IMR-90 (cell line): ENCODE data around the gene LAMB3. TPM values are rescaled to one million over a fixed set of nuclear protein-coding genes. Genes with fewer than 3 reads are reported as not detected.

Experiments used
- ATAC-seq: fragments of 200-7000 bp; cut with Tn5 transposase; 2 replicates; pipeline ENCODE4 v1.9.1; 2020; ENCODE audit warnings: low read depth, mild to moderate bottlenecking, moderate library complexity
- BruUV-seq: library from RNA; stranded (reverse); fragments of 400-500 nt; replicated peaks from 2 replicates; lab custom pipeline; 2021; lab: Mats Ljungman, UMichigan
- CTCF ChIA-PET: fragments of 300-600 bp; formaldehyde crosslinking; extraction: SDS; loops from one replicate; lab custom pipeline; 2021; ENCODE audit warnings: antibody characterized with exemption; lab: Yijun Ruan, JAX
- POLR2A ChIA-PET: fragments of 300-600 bp; sonication (Branson Sonifier 250); formaldehyde crosslinking; loops from one replicate; lab custom pipeline; 2022; ENCODE audit warnings: antibody characterized with exemption; ENCODE audit not compliant: unreplicated experiment; lab: Charles Lee
- DNase-seq: peaks from one replicate; pipeline ENCODE4 v3.0.0; 2013
- H2AFZ ChIP-seq: replicated peaks from 2 replicates; pipeline ENCODE3; 2013; ENCODE audit warnings: low read length, mild to moderate bottlenecking; ENCODE audit not compliant: poor library complexity
- H2AK5ac ChIP-seq: 2 replicates; pipeline ENCODE4 v1.6.1; 2013; ENCODE audit warnings: low read depth, low read length, inconsistent platforms
- H2AK9ac ChIP-seq: replicated peaks from 2 replicates; pipeline ENCODE3; 2013; ENCODE audit warnings: mild to moderate bottlenecking, low read depth, low read length, moderate library complexity; ENCODE audit not compliant: poor library complexity
- H2BK120ac ChIP-seq: 2 replicates; pipeline ENCODE4 v1.6.1; 2013; ENCODE audit warnings: low read depth, low read length, inconsistent platforms
- H2BK15ac ChIP-seq: 3 replicates; pipeline ENCODE4 v1.6.1; 2013; ENCODE audit warnings: low read depth, low read length, inconsistent platforms
- H2BK20ac ChIP-seq: 2 replicates; pipeline ENCODE4 v1.6.1; 2013; ENCODE audit warnings: low read depth, mild to moderate bottlenecking, inconsistent platforms, low read length, moderate library complexity
- H2BK5ac ChIP-seq: 2 replicates; pipeline ENCODE4 v1.6.1; 2013; ENCODE audit warnings: mild to moderate bottlenecking, low read depth, low read length, inconsistent platforms; ENCODE audit not compliant: poor library complexity, severe bottlenecking
- H3K14ac ChIP-seq: replicated peaks from 2 replicates; pipeline ENCODE4 v1.6.1; 2013; ENCODE audit warnings: low read depth, low read length, inconsistent platforms
- H3K18ac ChIP-seq: 2 replicates; pipeline ENCODE4 v1.6.1; 2013; ENCODE audit warnings: low read depth, low read length, control low read depth
- H3K23ac ChIP-seq: 2 replicates; pipeline ENCODE4 v1.6.1; 2013; ENCODE audit warnings: low read depth, low read length, inconsistent platforms
- H3K27ac ChIP-seq: 2 replicates; pipeline ENCODE4 v1.5.1; 2013; ENCODE audit warnings: mild to moderate bottlenecking, control low read depth, low read length; ENCODE audit not compliant: insufficient read depth
- H3K27me3 ChIP-seq: 2 replicates; pipeline ENCODE4 v1.6.1; 2013; ENCODE audit warnings: low read length; ENCODE audit not compliant: control insufficient read depth, insufficient read depth
- H3K36me3 ChIP-seq: 2 replicates; pipeline ENCODE4 v1.6.1; 2013; ENCODE audit warnings: low read length, mixed read lengths; ENCODE audit not compliant: control insufficient read depth, insufficient read depth
- H3K4ac ChIP-seq: 2 replicates; pipeline ENCODE4 v1.6.1; 2013; ENCODE audit warnings: low read depth, low read length, inconsistent platforms
- H3K4me1 ChIP-seq: 2 replicates; pipeline ENCODE4 v1.6.1; 2013; ENCODE audit warnings: low read length, mixed read lengths; ENCODE audit not compliant: control insufficient read depth, insufficient read depth
- H3K4me2 ChIP-seq: 2 replicates; pipeline ENCODE4 v1.6.1; 2013; ENCODE audit warnings: low read depth, mild to moderate bottlenecking, control low read depth, low read length, moderate library complexity
- H3K4me3 ChIP-seq: 2 replicates; pipeline ENCODE4 v1.5.1; 2013; ENCODE audit warnings: low read depth, mild to moderate bottlenecking, control low read depth, low read length, moderate library complexity; ENCODE audit not compliant: insufficient read depth
- H3K56ac ChIP-seq: 2 replicates; pipeline ENCODE4 v1.6.1; 2013; ENCODE audit warnings: low read length, inconsistent platforms; ENCODE audit not compliant: insufficient read depth; ENCODE audit errors: extremely low read depth
- H3K79me1 ChIP-seq, 2 experiments: 2 replicates each; pipeline ENCODE4 v1.6.1; 2013; ENCODE audit warnings: low read length in 2 of 2, inconsistent platforms in 1 of 2, low read depth in 1 of 2
- H3K9ac ChIP-seq: 2 replicates; pipeline ENCODE4 v1.6.1; 2013; ENCODE audit warnings: low read depth, low read length, control low read depth
- H3K9me1 ChIP-seq: 2 replicates; pipeline ENCODE4 v1.6.1; 2013; ENCODE audit warnings: low read length, inconsistent platforms; ENCODE audit not compliant: insufficient read depth
- H3K9me3 ChIP-seq: 2 replicates; pipeline ENCODE4 v1.6.1; 2013; ENCODE audit warnings: low read length; ENCODE audit not compliant: control insufficient read depth, insufficient read depth
- H4K20me1 ChIP-seq: 2 replicates; pipeline ENCODE4 v1.6.1; 2013; ENCODE audit warnings: low read length, inconsistent platforms; ENCODE audit not compliant: insufficient read depth
- H4K5ac ChIP-seq: 2 replicates; pipeline ENCODE4 v1.6.1; 2013; ENCODE audit warnings: mild to moderate bottlenecking, low read depth, low read length, control low read depth
- H4K8ac ChIP-seq, 2 experiments: 2 replicates each; pipeline ENCODE4 v1.6.1; 2013; ENCODE audit warnings: low read depth in 2 of 2, low read length in 2 of 2, control low read depth in 1 of 2, inconsistent platforms in 1 of 2
- H4K91ac ChIP-seq: 2 replicates; pipeline ENCODE4 v1.6.1; 2013; ENCODE audit warnings: low read depth, low read length, inconsistent platforms; ENCODE audit not compliant: insufficient read depth
- BHLHE40 ChIP-seq: fragments of 150-350 bp; IDR thresholded peaks from 2 replicates; pipeline ENCODE4 v1.6.1; 2016; ENCODE audit warnings: mild to moderate bottlenecking, low read depth, low read length
- CEBPB ChIP-seq: IDR thresholded peaks from 2 replicates; pipeline ENCODE4 v1.6.1; 2012; ENCODE audit warnings: low read depth, low read length, improper control_type of control experiment
- CHD1 ChIP-seq: IDR thresholded peaks from 2 replicates; pipeline ENCODE4 v1.6.1; 2012; ENCODE audit warnings: low read depth, low read length, improper control_type of control experiment
- FOS ChIP-seq: fragments of 150-350 bp; IDR thresholded peaks from 2 replicates; pipeline ENCODE4 v1.6.1; 2016; ENCODE audit warnings: low read depth, low read length
- MAFK ChIP-seq: IDR thresholded peaks from 2 replicates; pipeline ENCODE4 v1.6.1; 2012; ENCODE audit warnings: low read depth, low read length, improper control_type of control experiment
- MAZ ChIP-seq: IDR thresholded peaks from 2 replicates; pipeline ENCODE4 v1.6.1; 2012; ENCODE audit warnings: low read depth, mild to moderate bottlenecking, low read length, improper control_type of control experiment, moderate library complexity, borderline replicate concordance
- MXI1 ChIP-seq: IDR thresholded peaks from 2 replicates; pipeline ENCODE4 v1.6.1; 2012; ENCODE audit warnings: low read depth, mild to moderate bottlenecking, low read length, moderate library complexity, borderline replicate concordance
- NFE2L2 ChIP-seq: fragments of 150-350 bp; IDR thresholded peaks from 2 replicates; pipeline ENCODE4 v1.6.1; 2016; ENCODE audit warnings: low read depth, mild to moderate bottlenecking, low read length
- POLR2A ChIP-seq: IDR thresholded peaks from 2 replicates; pipeline ENCODE4 v1.6.1; 2012; ENCODE audit warnings: mild to moderate bottlenecking, low read depth, low read length
- RAD21 ChIP-seq: IDR thresholded peaks from 2 replicates; pipeline ENCODE4 v1.6.1; 2012; ENCODE audit warnings: low read length, improper control_type of control experiment
- RCOR1 ChIP-seq: IDR thresholded peaks from 2 replicates; pipeline ENCODE4 v1.6.1; 2012; ENCODE audit warnings: mild to moderate bottlenecking, low read length, improper control_type of control experiment; ENCODE audit not compliant: insufficient replicate concordance
- RFX5 ChIP-seq: IDR thresholded peaks from 2 replicates; pipeline ENCODE4 v1.8.0; 2012; ENCODE audit warnings: low read depth, mild to moderate bottlenecking, low read length, moderate library complexity
- SMC3 ChIP-seq: fragments of 150-350 bp; IDR thresholded peaks from 2 replicates; pipeline ENCODE4 v1.6.1; 2016; ENCODE audit warnings: low read depth, mild to moderate bottlenecking, antibody characterized with exemption, low read length, moderate library complexity
- WGBS, 2 experiments: methylation state at CpG; one replicate each; pipeline versions ENCODE4 v1.1.5 to v1.1.7; 2013; ENCODE audit warnings: missing lambda C conversion rate in 2 of 2; ENCODE audit not compliant: insufficient read length in 1 of 2; ENCODE audit errors: extremely low coverage in 2 of 2; 5-methylcytosine and 5-hydroxymethylcytosine counted together
- dilution Hi-C: fragments of 300-500 bp; cut with HindIII; formaldehyde crosslinking; loops from one replicate; pipeline ENCODE4 v1.14.3; 2018; ENCODE audit warnings: low sequenced_read_pairs; ENCODE audit not compliant: unreplicated experiment
- in situ Hi-C: fragments of 300-500 bp; cut with MboI; formaldehyde crosslinking; loops from 3 replicates; pipeline ENCODE4 v1.14.3; 2019; ENCODE audit warnings: low sequenced_read_pairs, inconsistent platforms, mixed read lengths
- intact Hi-C: fragments of 100-400 bp; cut with micrococcal nuclease; formaldehyde crosslinking; loops from 2 replicates; pipeline ENCODE4 v1.10.0; 2022
- polyA plus RNA-seq, 3 experiments: library from polyadenylated mRNA; depleted of rRNA; stranded (reverse); fragments of >200 nt; gene quantifications; 2 replicates each; pipeline ENCODE4 v1.2.3, GENCODE V29; 2012; ENCODE audit warnings: low replicate concordance in 1 of 3
- total RNA-seq: library from RNA; depleted of rRNA; stranded (reverse); fragments of >200 nt; gene quantifications from 2 replicates; pipeline ENCODE4 v1.2.3, GENCODE V29; 2012
- TF ChIP-seq, protein P1 (sequence below): fragments of 150-350 bp; IDR thresholded peaks from 2 replicates; pipeline ENCODE4 v1.6.1; 2016; ENCODE audit warnings: low read depth, mild to moderate bottlenecking, low read length, moderate library complexity, borderline replicate concordance
- TF ChIP-seq, protein P2 (sequence below): conservative IDR thresholded peaks from 2 replicates; pipeline ENCODE4 v1.5.1; 2012; ENCODE audit warnings: mild to moderate bottlenecking, low read depth, low read length, improper control_type of control experiment
- TF ChIP-seq, protein P3 (sequence below): fragments of 150-350 bp; IDR thresholded peaks from 2 replicates; pipeline ENCODE4 v1.6.1; 2017; ENCODE audit warnings: mild to moderate bottlenecking, antibody characterized with exemption, low read length, low read depth

Gene LAMB3
- total and polyA plus RNA-seq, 2 of the 4 experiments (the other 2 are of a cell fraction): 0.72 to 2.1 TPM

DNA sequence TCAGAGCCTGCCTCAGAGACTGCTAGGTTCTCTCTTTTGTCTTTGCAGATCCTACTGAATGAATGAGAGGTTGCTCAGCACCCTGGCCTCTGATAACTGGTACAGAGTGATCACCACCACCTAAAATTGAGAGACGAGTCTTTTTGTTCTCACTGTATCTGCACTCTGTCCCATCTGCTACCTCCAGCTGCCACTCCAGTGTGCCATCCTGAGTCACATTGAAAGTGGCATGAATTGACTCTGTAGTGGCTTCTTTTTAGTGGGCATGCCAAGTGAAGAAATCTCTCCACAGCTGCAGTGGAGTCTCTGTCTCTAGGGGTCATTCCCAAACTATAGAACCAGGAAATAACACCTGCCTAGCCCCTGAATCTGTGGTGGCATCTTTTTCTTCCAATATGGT, 54.0 kb downstream of the LAMB3 start:
- H3K18ac ChIP-seq: no peak overlapping the region
- no peak overlapping the region for H2BK120ac ChIP-seq

More for the DNA sequence above, 54.0 kb downstream of the LAMB3 start:
- H3K27ac ChIP-seq: no peak overlapping the region
- CTCF ChIA-PET: no interaction called here
- no peaks in the 10 kb centered on the region for H3K79me1 ChIP-seq
- H3K36me3 ChIP-seq: no peaks in the 10 kb centered on the region
- no peak overlapping the region for H2AFZ ChIP-seq
- H2AK9ac ChIP-seq: no peak overlapping the region
- POLR2A ChIA-PET: no interaction called here
- no peaks in the 10 kb centered on the region for H3K4me1 ChIP-seq
- DNase-seq (no peak), ATAC-seq (no peak)
- H3K4ac ChIP-seq: no peak overlapping the region
- no TSS peak for BruUV-seq
- H3K56ac ChIP-seq: no peak overlapping the region
- TF ChIP-seq NFE2L2: no peak
- no peak for TF ChIP-seq RFX5
- TF ChIP-seq, protein P1, sequence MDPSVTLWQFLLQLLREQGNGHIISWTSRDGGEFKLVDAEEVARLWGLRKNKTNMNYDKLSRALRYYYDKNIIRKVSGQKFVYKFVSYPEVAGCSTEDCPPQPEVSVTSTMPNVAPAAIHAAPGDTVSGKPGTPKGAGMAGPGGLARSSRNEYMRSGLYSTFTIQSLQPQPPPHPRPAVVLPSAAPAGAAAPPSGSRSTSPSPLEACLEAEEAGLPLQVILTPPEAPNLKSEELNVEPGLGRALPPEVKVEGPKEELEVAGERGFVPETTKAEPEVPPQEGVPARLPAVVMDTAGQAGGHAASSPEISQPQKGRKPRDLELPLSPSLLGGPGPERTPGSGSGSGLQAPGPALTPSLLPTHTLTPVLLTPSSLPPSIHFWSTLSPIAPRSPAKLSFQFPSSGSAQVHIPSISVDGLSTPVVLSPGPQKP: no peak
- TF ChIP-seq POLR2A: no peak
- TF ChIP-seq, protein P2, sequence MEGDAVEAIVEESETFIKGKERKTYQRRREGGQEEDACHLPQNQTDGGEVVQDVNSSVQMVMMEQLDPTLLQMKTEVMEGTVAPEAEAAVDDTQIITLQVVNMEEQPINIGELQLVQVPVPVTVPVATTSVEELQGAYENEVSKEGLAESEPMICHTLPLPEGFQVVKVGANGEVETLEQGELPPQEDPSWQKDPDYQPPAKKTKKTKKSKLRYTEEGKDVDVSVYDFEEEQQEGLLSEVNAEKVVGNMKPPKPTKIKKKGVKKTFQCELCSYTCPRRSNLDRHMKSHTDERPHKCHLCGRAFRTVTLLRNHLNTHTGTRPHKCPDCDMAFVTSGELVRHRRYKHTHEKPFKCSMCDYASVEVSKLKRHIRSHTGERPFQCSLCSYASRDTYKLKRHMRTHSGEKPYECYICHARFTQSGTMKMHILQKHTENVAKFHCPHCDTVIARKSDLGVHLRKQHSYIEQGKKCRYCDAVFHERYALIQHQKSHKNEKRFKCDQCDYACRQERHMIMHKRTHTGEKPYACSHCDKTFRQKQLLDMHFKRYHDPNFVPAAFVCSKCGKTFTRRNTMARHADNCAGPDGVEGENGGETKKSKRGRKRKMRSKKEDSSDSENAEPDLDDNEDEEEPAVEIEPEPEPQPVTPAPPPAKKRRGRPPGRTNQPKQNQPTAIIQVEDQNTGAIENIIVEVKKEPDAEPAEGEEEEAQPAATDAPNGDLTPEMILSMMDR: no peak
- no peak for TF ChIP-seq FOS
- TF ChIP-seq RAD21: no peak
- TF ChIP-seq CEBPB: no peak
- TF ChIP-seq MXI1: no peak
- no peak for TF ChIP-seq CHD1
- no peak for TF ChIP-seq RCOR1
- no peak for TF ChIP-seq BHLHE40
- TF ChIP-seq, protein P3, sequence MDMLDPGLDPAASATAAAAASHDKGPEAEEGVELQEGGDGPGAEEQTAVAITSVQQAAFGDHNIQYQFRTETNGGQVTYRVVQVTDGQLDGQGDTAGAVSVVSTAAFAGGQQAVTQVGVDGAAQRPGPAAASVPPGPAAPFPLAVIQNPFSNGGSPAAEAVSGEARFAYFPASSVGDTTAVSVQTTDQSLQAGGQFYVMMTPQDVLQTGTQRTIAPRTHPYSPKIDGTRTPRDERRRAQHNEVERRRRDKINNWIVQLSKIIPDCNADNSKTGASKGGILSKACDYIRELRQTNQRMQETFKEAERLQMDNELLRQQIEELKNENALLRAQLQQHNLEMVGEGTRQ: no peak
- TF ChIP-seq SMC3: no peak
- TF ChIP-seq MAFK: no peak
- no peak for TF ChIP-seq MAZ
- H4K20me1 ChIP-seq: no peaks in the 10 kb centered on the region
- no peak overlapping the region for H3K14ac ChIP-seq
- H2AK5ac ChIP-seq: no peak overlapping the region
- H2BK5ac ChIP-seq: no peak overlapping the region
- H2BK20ac ChIP-seq: no peak overlapping the region
- no peaks in the 10 kb centered on the region for H3K9me1 ChIP-seq
- no peak overlapping the region for H4K8ac ChIP-seq
- H3K4me3 ChIP-seq: no peak overlapping the region
- no peak overlapping the region for H3K4me2 ChIP-seq
- H3K9ac ChIP-seq: no peak overlapping the region
- in situ Hi-C loops (no loop called here), intact Hi-C loops (no loop called here), dilution Hi-C loops (no loop called here)
- no peak overlapping the region for H4K5ac ChIP-seq
- H3K27me3 ChIP-seq: no peaks in the 10 kb centered on the region; the same call in 1 of the 2 replicates
- H2BK15ac ChIP-seq: no peak overlapping the region
- H3K9me3 ChIP-seq: no peaks in the 10 kb centered on the region
- no CpG with 5 or more reads among the region's 1 CpG for WGBS, 2 experiments
- H3K23ac ChIP-seq: no peak overlapping the region
- H4K91ac ChIP-seq: no peak overlapping the region
